ENCODE measurements around the gene SPAG16.
"Not testable (repeated sequence)": the region's sequence is repeated elsewhere in the genome, so short reads cannot be mapped to it uniquely, and the experiment has no call there.

SPAG16 gene

DNA sequence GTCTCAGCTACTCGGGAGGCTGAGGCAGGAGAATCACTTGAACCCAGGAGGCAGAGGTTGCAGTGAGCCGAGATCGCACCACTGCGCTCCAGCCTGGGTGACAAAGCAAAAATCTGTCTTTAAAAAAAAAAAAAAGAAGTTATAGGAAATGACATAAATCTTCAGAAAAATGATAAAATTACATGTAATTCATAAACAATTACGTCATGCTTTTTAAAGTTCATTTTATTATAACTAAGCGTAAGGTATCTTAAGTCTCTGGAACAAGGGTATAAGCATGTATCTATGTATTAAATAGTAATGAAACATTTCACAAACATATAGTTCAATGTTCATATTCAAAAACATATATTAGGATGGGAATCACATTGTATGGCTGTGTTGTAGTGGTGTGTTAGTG is 425.9 kb downstream of the SPAG16 start:
- ATAC-seq: no peak
- no peak for TF ChIP-seq ZNF8 (CRISPR knock-in tag; IDR thresholded peaks at IDR 0.05)
- no peak for TF ChIP-seq ZNF565 (CRISPR knock-in tag; conservative IDR thresholded peaks at IDR 0.05; ENCODE audit: low read depth)
- TF ChIP-seq ZNF70 (CRISPR knock-in tag; IDR thresholded peaks at IDR 0.05): no peak
- no peak for TF ChIP-seq ESRRG (CRISPR knock-in tag; IDR thresholded peaks at IDR 0.05)
- TF ChIP-seq, protein P1, sequence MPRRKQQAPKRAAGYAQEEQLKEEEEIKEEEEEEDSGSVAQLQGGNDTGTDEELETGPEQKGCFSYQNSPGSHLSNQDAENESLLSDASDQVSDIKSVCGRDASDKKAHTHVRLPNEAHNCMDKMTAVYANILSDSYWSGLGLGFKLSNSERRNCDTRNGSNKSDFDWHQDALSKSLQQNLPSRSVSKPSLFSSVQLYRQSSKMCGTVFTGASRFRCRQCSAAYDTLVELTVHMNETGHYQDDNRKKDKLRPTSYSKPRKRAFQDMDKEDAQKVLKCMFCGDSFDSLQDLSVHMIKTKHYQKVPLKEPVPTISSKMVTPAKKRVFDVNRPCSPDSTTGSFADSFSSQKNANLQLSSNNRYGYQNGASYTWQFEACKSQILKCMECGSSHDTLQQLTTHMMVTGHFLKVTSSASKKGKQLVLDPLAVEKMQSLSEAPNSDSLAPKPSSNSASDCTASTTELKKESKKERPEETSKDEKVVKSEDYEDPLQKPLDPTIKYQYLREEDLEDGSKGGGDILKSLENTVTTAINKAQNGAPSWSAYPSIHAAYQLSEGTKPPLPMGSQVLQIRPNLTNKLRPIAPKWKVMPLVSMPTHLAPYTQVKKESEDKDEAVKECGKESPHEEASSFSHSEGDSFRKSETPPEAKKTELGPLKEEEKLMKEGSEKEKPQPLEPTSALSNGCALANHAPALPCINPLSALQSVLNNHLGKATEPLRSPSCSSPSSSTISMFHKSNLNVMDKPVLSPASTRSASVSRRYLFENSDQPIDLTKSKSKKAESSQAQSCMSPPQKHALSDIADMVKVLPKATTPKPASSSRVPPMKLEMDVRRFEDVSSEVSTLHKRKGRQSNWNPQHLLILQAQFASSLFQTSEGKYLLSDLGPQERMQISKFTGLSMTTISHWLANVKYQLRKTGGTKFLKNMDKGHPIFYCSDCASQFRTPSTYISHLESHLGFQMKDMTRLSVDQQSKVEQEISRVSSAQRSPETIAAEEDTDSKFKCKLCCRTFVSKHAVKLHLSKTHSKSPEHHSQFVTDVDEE (CRISPR knock-in tag; IDR thresholded peaks at IDR 0.05): no peak
- TF ChIP-seq TCF4 (CRISPR knock-in tag; IDR thresholded peaks at IDR 0.05; ENCODE audit: borderline replicate concordance): no peak
- TF ChIP-seq OSR1 (CRISPR knock-in tag; IDR thresholded peaks at IDR 0.05): no peak
- TF ChIP-seq, protein P2, sequence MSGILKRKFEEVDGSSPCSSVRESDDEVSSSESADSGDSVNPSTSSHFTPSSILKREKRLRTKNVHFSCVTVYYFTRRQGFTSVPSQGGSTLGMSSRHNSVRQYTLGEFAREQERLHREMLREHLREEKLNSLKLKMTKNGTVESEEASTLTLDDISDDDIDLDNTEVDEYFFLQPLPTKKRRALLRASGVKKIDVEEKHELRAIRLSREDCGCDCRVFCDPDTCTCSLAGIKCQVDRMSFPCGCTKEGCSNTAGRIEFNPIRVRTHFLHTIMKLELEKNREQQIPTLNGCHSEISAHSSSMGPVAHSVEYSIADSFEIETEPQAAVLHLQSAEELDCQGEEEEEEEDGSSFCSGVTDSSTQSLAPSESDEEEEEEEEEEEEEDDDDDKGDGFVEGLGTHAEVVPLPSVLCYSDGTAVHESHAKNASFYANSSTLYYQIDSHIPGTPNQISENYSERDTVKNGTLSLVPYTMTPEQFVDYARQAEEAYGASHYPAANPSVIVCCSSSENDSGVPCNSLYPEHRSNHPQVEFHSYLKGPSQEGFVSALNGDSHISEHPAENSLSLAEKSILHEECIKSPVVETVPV (CRISPR knock-in tag; IDR thresholded peaks at IDR 0.05): no peak
- TF ChIP-seq, protein P3, sequence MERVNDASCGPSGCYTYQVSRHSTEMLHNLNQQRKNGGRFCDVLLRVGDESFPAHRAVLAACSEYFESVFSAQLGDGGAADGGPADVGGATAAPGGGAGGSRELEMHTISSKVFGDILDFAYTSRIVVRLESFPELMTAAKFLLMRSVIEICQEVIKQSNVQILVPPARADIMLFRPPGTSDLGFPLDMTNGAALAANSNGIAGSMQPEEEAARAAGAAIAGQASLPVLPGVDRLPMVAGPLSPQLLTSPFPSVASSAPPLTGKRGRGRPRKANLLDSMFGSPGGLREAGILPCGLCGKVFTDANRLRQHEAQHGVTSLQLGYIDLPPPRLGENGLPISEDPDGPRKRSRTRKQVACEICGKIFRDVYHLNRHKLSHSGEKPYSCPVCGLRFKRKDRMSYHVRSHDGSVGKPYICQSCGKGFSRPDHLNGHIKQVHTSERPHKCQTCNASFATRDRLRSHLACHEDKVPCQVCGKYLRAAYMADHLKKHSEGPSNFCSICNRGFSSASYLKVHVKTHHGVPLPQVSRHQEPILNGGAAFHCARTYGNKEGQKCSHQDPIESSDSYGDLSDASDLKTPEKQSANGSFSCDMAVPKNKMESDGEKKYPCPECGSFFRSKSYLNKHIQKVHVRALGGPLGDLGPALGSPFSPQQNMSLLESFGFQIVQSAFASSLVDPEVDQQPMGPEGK (CRISPR knock-in tag; IDR thresholded peaks at IDR 0.05; ENCODE audit: borderline replicate concordance): no peak

DNA sequence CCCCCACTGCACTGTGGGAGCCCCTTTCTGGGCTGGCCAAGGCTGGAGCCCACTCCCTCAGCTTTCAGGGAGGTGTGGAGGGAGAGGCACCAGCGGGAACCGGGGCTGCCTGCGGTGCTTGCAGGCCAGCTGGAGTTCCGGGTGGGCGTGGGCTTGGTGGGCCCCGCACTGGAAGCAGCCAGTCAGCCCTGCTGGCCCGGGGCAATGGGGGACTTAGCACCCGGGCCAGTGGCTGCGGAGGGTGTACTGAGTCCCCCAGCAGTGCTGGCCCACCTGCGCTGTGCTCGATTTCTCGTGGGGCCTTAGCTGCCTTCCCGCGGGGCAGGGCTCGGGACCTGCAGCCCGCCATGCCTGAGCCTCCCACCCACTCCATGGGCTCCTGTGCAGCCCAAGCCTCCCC is 434.1 kb downstream of the SPAG16 start:
- ATAC-seq: not testable (repeated sequence)

DNA sequence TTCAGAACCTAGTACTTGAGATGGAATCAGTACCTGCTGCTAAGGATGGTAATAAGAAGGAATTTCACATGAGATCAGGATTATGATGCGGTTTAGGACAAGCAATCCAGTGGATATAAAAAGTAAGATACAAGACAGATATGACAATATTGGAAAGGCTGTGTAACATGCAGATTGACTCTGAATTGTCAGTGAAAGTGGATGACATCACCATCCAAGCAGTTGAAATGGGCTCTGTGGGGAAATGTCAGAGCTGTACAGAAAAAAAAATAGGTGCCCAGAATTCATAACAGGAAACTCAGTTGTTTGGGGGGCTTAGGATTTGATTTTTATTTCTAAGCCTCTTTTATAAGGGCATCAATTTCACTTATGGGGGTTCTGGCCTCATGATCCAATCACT is 438.3 kb downstream of the SPAG16 start:
- TF ChIP-seq TCF4 (CRISPR knock-in tag; IDR thresholded peaks at IDR 0.05; ENCODE audit: borderline replicate concordance) (no peak), ISL1 (CRISPR knock-in tag; IDR thresholded peaks at IDR 0.05) (no peak), ZC3H10 (CRISPR knock-in tag; IDR thresholded peaks at IDR 0.05) (no peak), RARB (CRISPR knock-in tag; IDR thresholded peaks at IDR 0.05) (no peak), GLIS3 (CRISPR knock-in tag; IDR thresholded peaks at IDR 0.05) (no peak), OSR1 (CRISPR knock-in tag; IDR thresholded peaks at IDR 0.05) (no peak), ARNTL (CRISPR knock-in tag; IDR thresholded peaks at IDR 0.05; ENCODE audit: borderline replicate concordance, low read depth) (no peak), CSDC2 (CRISPR knock-in tag; IDR thresholded peaks at IDR 0.05) (no peak), ZNF70 (CRISPR knock-in tag; IDR thresholded peaks at IDR 0.05) (no peak)
- TF ChIP-seq, protein P3 (CRISPR knock-in tag; IDR thresholded peaks at IDR 0.05; ENCODE audit: borderline replicate concordance): no peak
- no peak for ATAC-seq

DNA sequence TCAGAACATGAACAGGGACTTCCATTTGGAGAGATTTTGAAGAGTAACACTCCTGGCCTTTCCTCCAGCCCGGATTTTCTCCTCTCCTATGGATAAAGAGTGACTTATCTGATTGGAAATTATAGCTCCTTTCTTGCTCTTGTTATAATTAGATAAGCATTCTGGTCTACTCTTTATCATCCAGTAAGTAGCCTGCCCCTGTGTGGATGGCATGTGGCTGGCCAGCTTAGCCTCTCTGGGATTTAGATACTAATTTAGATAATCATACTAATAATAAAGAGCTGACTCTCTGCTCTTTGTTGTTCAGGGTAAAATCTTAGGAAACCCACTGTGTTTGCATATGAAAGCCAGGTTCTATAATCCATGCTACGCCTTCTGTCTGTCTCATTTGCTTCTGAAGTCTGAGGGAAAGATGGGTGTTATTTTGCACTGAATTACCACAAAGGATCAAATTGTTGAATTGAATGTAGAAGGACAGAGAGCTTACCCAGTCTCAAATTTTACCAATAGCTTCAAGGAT is 438.8 kb downstream of the SPAG16 start:
- TF ChIP-seq ZNF8 (CRISPR knock-in tag; IDR thresholded peaks at IDR 0.05) (no peak), ISL1 (CRISPR knock-in tag; IDR thresholded peaks at IDR 0.05) (0 out of 2 replicates have a peak, but pooled peaks have one; percentile 8), BACH2 (CRISPR knock-in tag; IDR thresholded peaks at IDR 0.05; ENCODE audit: borderline replicate concordance) (no peak), SNAI2 (CRISPR knock-in tag; IDR thresholded peaks at IDR 0.05) (no peak), PPARA (CRISPR knock-in tag; IDR thresholded peaks at IDR 0.05; ENCODE audit: borderline replicate concordance) (no peak), ZNF565 (CRISPR knock-in tag; conservative IDR thresholded peaks at IDR 0.05; ENCODE audit: low read depth) (no peak)
- TF ChIP-seq, protein P3 (CRISPR knock-in tag; IDR thresholded peaks at IDR 0.05; ENCODE audit: borderline replicate concordance): no peak
- TF ChIP-seq, protein P4, sequence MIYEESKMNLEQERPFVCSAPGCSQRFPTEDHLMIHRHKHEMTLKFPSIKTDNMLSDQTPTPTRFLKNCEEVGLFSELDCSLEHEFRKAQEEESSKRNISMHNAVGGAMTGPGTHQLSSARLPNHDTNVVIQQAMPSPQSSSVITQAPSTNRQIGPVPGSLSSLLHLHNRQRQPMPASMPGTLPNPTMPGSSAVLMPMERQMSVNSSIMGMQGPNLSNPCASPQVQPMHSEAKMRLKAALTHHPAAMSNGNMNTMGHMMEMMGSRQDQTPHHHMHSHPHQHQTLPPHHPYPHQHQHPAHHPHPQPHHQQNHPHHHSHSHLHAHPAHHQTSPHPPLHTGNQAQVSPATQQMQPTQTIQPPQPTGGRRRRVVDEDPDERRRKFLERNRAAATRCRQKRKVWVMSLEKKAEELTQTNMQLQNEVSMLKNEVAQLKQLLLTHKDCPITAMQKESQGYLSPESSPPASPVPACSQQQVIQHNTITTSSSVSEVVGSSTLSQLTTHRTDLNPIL (CRISPR knock-in tag; IDR thresholded peaks at IDR 0.05; ENCODE audit: low read depth): no peak
- no peak for ATAC-seq
